Measurements from ENCODE around the gene SVIL. TPM values are rescaled to one million over a fixed set of nuclear protein-coding genes. Genes with fewer than 3 reads are reported as not detected.
"Not testable (repeated sequence)": the region's sequence is repeated elsewhere in the genome, so short reads cannot be mapped to it uniquely, and the experiment has no call there.

SVIL gene
- total RNA-seq, 1 donor from 2014 or later = 0.62 TPM

DNA sequence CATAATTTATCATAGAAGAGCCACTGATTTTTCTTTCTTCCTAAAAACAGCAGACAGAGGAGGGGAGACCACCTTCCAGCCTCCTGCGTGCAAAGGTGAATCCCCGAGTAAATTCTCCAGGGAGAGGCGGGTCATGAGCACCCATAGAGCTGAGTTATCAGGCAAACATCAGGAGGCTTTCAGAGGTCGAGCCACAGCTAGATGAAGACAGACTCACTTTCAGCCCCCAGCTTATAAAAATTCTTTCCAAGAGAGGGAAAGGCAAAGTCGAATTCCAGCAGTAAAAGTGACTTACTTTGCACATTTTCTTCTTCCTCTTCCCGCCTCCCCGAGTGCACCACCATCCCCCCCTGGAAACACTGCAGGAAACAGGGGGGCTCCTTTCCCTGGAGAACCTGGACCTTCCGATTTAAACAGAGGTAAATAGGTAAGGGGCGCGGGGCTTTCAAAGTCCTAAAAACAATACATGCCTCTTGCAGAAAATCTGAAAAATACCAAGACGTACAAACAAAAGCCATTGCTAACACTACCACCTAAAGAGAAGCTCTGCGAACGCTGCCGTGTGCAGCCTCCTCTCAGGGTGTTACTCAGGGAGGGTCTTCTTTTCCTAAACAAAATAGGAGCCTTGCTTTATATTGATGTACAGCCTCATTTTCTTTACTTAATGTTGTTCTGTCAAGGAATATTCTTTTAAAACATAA, 163.8 kb downstream of the SVIL start:
- Mint-ChIP-seq H3K36me3 (ENCODE audit: low read depth) (no peaks in the 10 kb centered on the region), H3K9me3 (peaks cover 2% of the 10 kb centered on the region), H3K27me3 (no peaks in the 10 kb centered on the region), H3K27ac (no peak overlapping the region), H3K4me1 (no peaks in the 10 kb centered on the region), H3K4me3 (no peak overlapping the region)
- CTCF ChIA-PET = interaction anchor here (0.6 to 0.7 kb wide), 2 partner anchors 746 to 1284 kb away, joined by 3 read pairs; no protein-coding TSS in a partner anchor
- no peak for DNase-seq
- TF ChIP-seq, protein P1, sequence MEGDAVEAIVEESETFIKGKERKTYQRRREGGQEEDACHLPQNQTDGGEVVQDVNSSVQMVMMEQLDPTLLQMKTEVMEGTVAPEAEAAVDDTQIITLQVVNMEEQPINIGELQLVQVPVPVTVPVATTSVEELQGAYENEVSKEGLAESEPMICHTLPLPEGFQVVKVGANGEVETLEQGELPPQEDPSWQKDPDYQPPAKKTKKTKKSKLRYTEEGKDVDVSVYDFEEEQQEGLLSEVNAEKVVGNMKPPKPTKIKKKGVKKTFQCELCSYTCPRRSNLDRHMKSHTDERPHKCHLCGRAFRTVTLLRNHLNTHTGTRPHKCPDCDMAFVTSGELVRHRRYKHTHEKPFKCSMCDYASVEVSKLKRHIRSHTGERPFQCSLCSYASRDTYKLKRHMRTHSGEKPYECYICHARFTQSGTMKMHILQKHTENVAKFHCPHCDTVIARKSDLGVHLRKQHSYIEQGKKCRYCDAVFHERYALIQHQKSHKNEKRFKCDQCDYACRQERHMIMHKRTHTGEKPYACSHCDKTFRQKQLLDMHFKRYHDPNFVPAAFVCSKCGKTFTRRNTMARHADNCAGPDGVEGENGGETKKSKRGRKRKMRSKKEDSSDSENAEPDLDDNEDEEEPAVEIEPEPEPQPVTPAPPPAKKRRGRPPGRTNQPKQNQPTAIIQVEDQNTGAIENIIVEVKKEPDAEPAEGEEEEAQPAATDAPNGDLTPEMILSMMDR (IDR thresholded peaks at IDR 0.05) = no peak
- POLR2A ChIA-PET = no interaction called here
- no peak for ATAC-seq (ENCODE audit: low read depth)
- intact Hi-C loops (cut with micrococcal nuclease) = no loop called here

GRCh38 chr10:29470355-29470705, 164.4 kb downstream of the SVIL start:
- DNase-seq (no peak), ATAC-seq (ENCODE audit: low read depth) (no peak)
- CTCF ChIA-PET = interaction anchor here (0.7 kb wide), 1 partner anchor 1285 kb away, joined by 3 read pairs; no protein-coding TSS in a partner anchor
- Mint-ChIP-seq H3K27me3 (no peaks in the 10 kb centered on the region), H3K4me1 (no peaks in the 10 kb centered on the region), H3K4me3 (no peak overlapping the region), H3K36me3 (ENCODE audit: low read depth) (no peaks in the 10 kb centered on the region), H3K27ac (no peak overlapping the region), H3K9me3 (peaks cover 2% of the 10 kb centered on the region)
- TF ChIP-seq, protein P1 (IDR thresholded peaks at IDR 0.05) = no peak
- POLR2A ChIA-PET = no interaction called here
- intact Hi-C loops (cut with micrococcal nuclease) = no loop called here

DNA sequence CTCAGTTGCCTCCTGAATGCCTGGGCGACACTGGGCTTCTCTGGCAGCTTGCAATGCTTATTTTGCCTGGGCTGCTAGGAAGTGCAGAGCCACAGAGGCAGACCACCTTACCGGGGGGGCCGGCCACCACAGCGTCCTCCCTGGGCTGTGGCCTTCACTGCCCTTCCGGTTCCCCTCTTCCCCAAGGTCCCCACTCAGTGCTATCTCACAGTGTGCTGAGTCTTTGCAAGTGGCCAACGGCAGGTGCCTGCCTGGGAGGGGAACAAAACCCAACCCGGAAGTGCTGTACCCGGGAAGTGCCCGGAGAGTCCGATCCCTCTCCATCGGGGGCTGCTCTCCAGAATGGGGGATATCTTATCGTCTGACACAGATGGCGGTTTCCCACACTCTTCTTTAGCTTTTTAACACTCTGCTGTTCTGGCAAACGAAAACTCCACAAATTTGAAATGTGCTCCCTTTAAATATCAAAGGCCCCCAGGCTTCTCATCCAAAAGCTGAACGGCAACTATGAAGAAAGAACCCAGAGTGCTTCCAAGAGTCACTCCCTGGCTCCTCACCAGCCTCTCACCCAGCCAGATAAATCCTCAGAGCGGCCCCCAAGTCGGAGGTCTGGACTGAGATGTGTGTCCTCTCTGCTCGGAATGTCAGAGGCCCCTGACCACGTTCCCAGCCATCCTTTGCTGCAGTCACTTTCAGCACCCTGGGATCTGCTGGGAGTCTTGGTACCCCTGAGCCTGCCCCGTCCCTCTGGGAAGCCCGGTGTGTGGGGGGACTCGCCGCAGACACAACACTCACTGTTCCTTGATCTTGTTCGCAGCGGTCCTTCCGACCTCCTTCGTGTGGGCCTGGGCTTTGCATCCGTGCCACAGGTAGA, 165.1 kb downstream of the SVIL start:
- POLR2A ChIA-PET = no interaction called here
- intact Hi-C loops (cut with micrococcal nuclease) = no loop called here
- peaks cover 2% of the 10 kb centered on the region for H3K9me3 Mint-ChIP-seq

GRCh38 chr10:29465384-29465783, 169.4 kb downstream of the SVIL start:
- intact Hi-C loops (cut with micrococcal nuclease) = no loop called here
- ChIA-PET CTCF (no interaction called here), POLR2A (no interaction called here)
- Mint-ChIP-seq H3K9me3 (peaks cover 6% of the 10 kb centered on the region), H3K36me3 (ENCODE audit: low read depth) (no peaks in the 10 kb centered on the region), H3K4me1 (no peaks in the 10 kb centered on the region), H3K27me3 (no peaks in the 10 kb centered on the region), H3K4me3 (no peak overlapping the region), H3K27ac (no peak overlapping the region)
- TF ChIP-seq, protein P1 (IDR thresholded peaks at IDR 0.05) = no peak
- no peak for DNase-seq
- ATAC-seq (ENCODE audit: low read depth) = no peak

More for the DNA sequence above, 165.1 kb downstream of the SVIL start:
- DNase-seq = no peak
- TF ChIP-seq, protein P1 (IDR thresholded peaks at IDR 0.05) = no peak
- CTCF ChIA-PET = no interaction called here
- ATAC-seq (ENCODE audit: low read depth) = no peak
- H3K36me3 Mint-ChIP-seq (ENCODE audit: low read depth) = no peaks in the 10 kb centered on the region
- no peaks in the 10 kb centered on the region for H3K4me1 Mint-ChIP-seq
- H3K27me3 Mint-ChIP-seq = no peaks in the 10 kb centered on the region
- H3K4me3 Mint-ChIP-seq = no peak overlapping the region
- no peak overlapping the region for H3K27ac Mint-ChIP-seq

DNA sequence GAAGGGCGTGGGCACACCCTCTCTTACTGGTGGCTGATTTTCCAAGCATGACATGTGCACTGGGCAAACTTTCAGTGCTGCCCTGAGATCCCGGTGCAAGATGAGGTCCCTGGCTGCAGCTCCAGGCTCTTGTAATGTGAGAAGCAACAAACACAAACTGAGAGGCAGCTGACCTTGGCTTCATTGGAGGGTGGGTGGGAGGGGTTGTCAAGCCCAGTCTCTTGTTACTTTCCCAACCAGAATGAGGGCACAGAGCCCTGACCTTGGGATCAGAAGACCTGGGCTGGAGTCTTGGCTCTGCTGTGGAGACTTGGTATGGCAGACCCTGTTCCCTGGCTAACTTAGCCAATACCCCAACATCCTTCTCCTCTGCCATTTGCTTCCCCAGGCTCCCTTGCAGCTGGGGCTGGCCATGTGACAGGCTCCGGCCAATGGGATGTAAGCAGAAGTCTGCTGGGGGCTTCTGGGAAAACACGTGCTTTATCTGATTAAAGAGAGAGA, 170.1 kb downstream of the SVIL start:
- H3K9me3 Mint-ChIP-seq; H3K36me3 Mint-ChIP-seq (ENCODE audit: low read depth); H3K27ac Mint-ChIP-seq; POLR2A ChIA-PET; intact Hi-C loops (cut with micrococcal nuclease); ATAC-seq (ENCODE audit: low read depth); H3K4me3 Mint-ChIP-seq; CTCF ChIA-PET; H3K27me3 Mint-ChIP-seq; DNase-seq; H3K4me1 Mint-ChIP-seq: not testable (repeated sequence)

All from activated B cell treated with CpG ODN at 0.5 μM for 24 hours (primary cell).